ENCODE measurements around the gene C2CD5. TPM values are rescaled to one million over a fixed set of nuclear protein-coding genes. Genes with fewer than 3 reads are reported as not detected.
"Not testable (repeated sequence)": the region's sequence is repeated elsewhere in the genome, so short reads cannot be mapped to it uniquely, and the experiment has no call there.

Gene C2CD5
- total RNA-seq, 6 donors from 2014 or later = 20.8 to 56.6 (median 36.6) TPM

- DNase-seq = no peak
- Histone ChIP-seq H3K4me1 (no peaks in the 10 kb centered on the region), H3K4me3 (no peak overlapping the region), H3K27ac (no peak overlapping the region), H3K9me3 (no peaks in the 10 kb centered on the region), H3K36me3 (peaks cover 10 to 61% (median 10%) of the 10 kb centered on the region in 4 donors), H3K27me3 (no peaks in the 10 kb centered on the region)
- no peak for TF ChIP-seq POLR2A (IDR thresholded peaks at IDR 0.05)
- TF ChIP-seq POLR2AphosphoS5 (IDR thresholded peaks at IDR 0.05) = no peak
- no peak for ATAC-seq (ENCODE audit: low FRiP score in 2 of 2)
- 87 to 95% methylated on average over 5 of the region's 5 CpGs for WGBS, 2 donors
Measured at GRCh38 chr12:22481547-22482104, 62.7 kb downstream of the C2CD5 start.

GRCh38 chr12:22480814-22481213, 63.5 kb downstream of the C2CD5 start:
- peaks cover 10 to 61% (median 10%) of the 10 kb centered on the region in 4 donors for H3K36me3 ChIP-seq
- ATAC-seq (ENCODE audit: low FRiP score in 2 of 2); H3K4me3 ChIP-seq; H3K4me1 ChIP-seq; H3K9me3 ChIP-seq; DNase-seq; H3K27ac ChIP-seq; H3K27me3 ChIP-seq: not testable (repeated sequence)
- WGBS, 2 donors = 96 to 98% methylated on average over 7 of the region's 7 CpGs

GRCh38 chr12:22480016-22480415, 64.3 kb downstream of the C2CD5 start:
- H3K4me3 ChIP-seq = no peak overlapping the region
- DNase-seq = no peak
- H3K9me3 ChIP-seq = no peaks in the 10 kb centered on the region
- peaks cover 10 to 58% (median 10%) of the 10 kb centered on the region in 4 donors for H3K36me3 ChIP-seq
- no peaks in the 10 kb centered on the region for H3K27me3 ChIP-seq
- no peaks in the 10 kb centered on the region for H3K4me1 ChIP-seq
- TF ChIP-seq EP300 (IDR thresholded peaks at IDR 0.05) = no peak
- no peak overlapping the region for H3K27ac ChIP-seq
- ATAC-seq (ENCODE audit: low FRiP score in 2 of 2) = no peak
- WGBS, 2 donors = 84 to 94% methylated on average over 3 of the region's 3 CpGs

- peak overlapping the region in 2 of 4 donors; percentile 14 to 15 for H3K27ac ChIP-seq
- peaks cover 0 to 57% (median 3%) of the 10 kb centered on the region in 4 donors for H3K36me3 ChIP-seq
- H3K27me3 ChIP-seq = no peaks in the 10 kb centered on the region
- TF ChIP-seq EP300 (IDR thresholded peaks at IDR 0.05) (no peak), POLR2A (IDR thresholded peaks at IDR 0.05) (no peak), CTCF (IDR thresholded peaks at IDR 0.05) (no peak), POLR2AphosphoS5 (IDR thresholded peaks at IDR 0.05) (no peak)
- ATAC-seq (ENCODE audit: low FRiP score in 2 of 2) (no peak), DNase-seq (no peak)
- no peaks in the 10 kb centered on the region for H3K9me3 ChIP-seq
- no peaks in the 10 kb centered on the region for H3K4me1 ChIP-seq
- 57 to 82% methylated on average over 2 of the region's 2 CpGs for WGBS, 2 donors
- H3K4me3 ChIP-seq = no peak overlapping the region
Measured at GRCh38 chr12:22477894-22478287, 66.5 kb downstream of the C2CD5 start.

- H3K27ac ChIP-seq = peak overlapping the region in 2 of 4 donors; percentile 14 to 15
- 75 to 79% methylated on average over 4 of the region's 4 CpGs for WGBS, 2 donors
- peak in 1 of 2 donors; percentile 13 for TF ChIP-seq POLR2AphosphoS5 (IDR thresholded peaks at IDR 0.05)
- no peak for TF ChIP-seq POLR2A (IDR thresholded peaks at IDR 0.05)
- H3K27me3 ChIP-seq = no peaks in the 10 kb centered on the region
- no peaks in the 10 kb centered on the region for H3K4me1 ChIP-seq
- DNase-seq = no peak
- ATAC-seq (ENCODE audit: low FRiP score in 2 of 2) = no peak
- no peaks in the 10 kb centered on the region for H3K9me3 ChIP-seq
- H3K4me3 ChIP-seq = no peak overlapping the region
- peaks cover 0 to 54% (median under 1%) of the 10 kb centered on the region in 4 donors for H3K36me3 ChIP-seq
Measured at GRCh38 chr12:22477166-22477893, 67.0 kb downstream of the C2CD5 start.

- Histone ChIP-seq H3K27ac (no peak overlapping the region), H3K9me3 (no peaks in the 10 kb centered on the region), H3K36me3 (peaks cover 0 to 50% (median 0%) of the 10 kb centered on the region in 4 donors), H3K4me3 (no peak overlapping the region), H3K27me3 (no peaks in the 10 kb centered on the region), H3K4me1 (no peaks in the 10 kb centered on the region)
- no peak for DNase-seq
- no peak for ATAC-seq (ENCODE audit: low FRiP score in 2 of 2)
- TF ChIP-seq POLR2A (IDR thresholded peaks at IDR 0.05) (no peak), POLR2AphosphoS5 (IDR thresholded peaks at IDR 0.05) (no peak), CTCF (IDR thresholded peaks at IDR 0.05) (no peak), EP300 (IDR thresholded peaks at IDR 0.05) (no peak)
Measured at GRCh38 chr12:22476133-22476532, 68.2 kb downstream of the C2CD5 start.
